Adrenal gland (tissue), 12 donors: Measurements from ENCODE around the gene NAT10. TPM values are rescaled to one million over a fixed set of nuclear protein-coding genes. Genes with fewer than 3 reads are reported as not detected.

ENCODE experiments used
- DNase-seq, 7 donors: peaks; one replicate each; pipeline ENCODE4 v3.0.0-alpha.2; 2019 to 2020
- H3K27ac ChIP-seq, 5 donors: fragments of 200-600 bp; sonication (generic) in 4 of 5; 1 replicate in 3 of 5; 2 replicates in 2 of 5; pipeline versions ENCODE4 v1.5.1 to v1.8.0; 2016 to 2020; ENCODE audit warnings: mild to moderate bottlenecking in 1 of 5
- H3K27me3 ChIP-seq: fragments of 200-600 bp; 2 replicates; pipeline ENCODE4 v1.8.0; 2021
- H3K36me3 ChIP-seq, 2 donors: fragments of 200-600 bp; replicated peaks in 1 of 2; 1 replicate in 1 of 2; 2 replicates in 1 of 2; pipeline versions ENCODE4 v1.5.1 to v1.8.0; 2018 to 2022
- H3K4me1 ChIP-seq, 2 donors: fragments of 200-600 bp; replicated peaks in 1 of 2; 1 replicate in 1 of 2; 2 replicates in 1 of 2; pipeline versions ENCODE4 v1.5.1 to v1.8.0; 2018 to 2021
- H3K4me3 ChIP-seq, 4 donors: fragments of 200-600 bp; sonication (generic) in 3 of 4; one replicate each; pipeline ENCODE4 v1.5.1; 2016 to 2018
- H3K9me3 ChIP-seq, 3 donors: fragments of 200-600 bp; sonication (generic) in 1 of 3; replicated peaks in 1 of 3; 1 replicate in 2 of 3; 2 replicates in 1 of 3; pipeline versions ENCODE4 v1.5.1 to v1.8.0; 2016 to 2021
- CTCF ChIP-seq, 6 experiments: fragments of 450-650 bp in 4 of 6; fragments of 200-600 bp in 2 of 6; sonication (generic) in 1 of 6; IDR thresholded peaks; 1 replicate in 5 of 6; 2 replicates in 1 of 6; pipeline versions ENCODE4 v1.5.1 to v1.8.0; 2016 to 2021; ENCODE audit warnings: antibody characterized with exemption in 6 of 6, mild to moderate bottlenecking in 2 of 6, moderate library complexity in 1 of 6
- POLR2A ChIP-seq, 2 donors: fragments of 450-650 bp; IDR thresholded peaks; one replicate each; pipeline ENCODE4 v1.6.1; 2017; ENCODE audit warnings: antibody characterized with exemption in 2 of 2, mild to moderate bottlenecking in 2 of 2, moderate library complexity in 1 of 2
- WGBS, 4 donors: extraction: QIAGEN DNeasy Blood & Tissue Kit in 2 of 4; methylation state at CpG; one replicate each; pipeline versions ENCODE4 v1.1.5 to v1.1.7; 2013 to 2017; 5-methylcytosine and 5-hydroxymethylcytosine counted together
- intact Hi-C, 2 donors: fragments of 100-400 bp; cut with DNase I; formaldehyde crosslinking; loops; one replicate each; pipeline versions ENCODE4 v1.14.1 to v1.15.0; 2022 to 2023
- polyA plus RNA-seq, 3 donors: library from polyadenylated mRNA; stranded (reverse); fragments of 200-250 nt in 2 of 3; fragments of 350-450 nt in 1 of 3; fragmentation: Illumina TruSeq in 1 of 3; extraction: RNeasy Lipid Tissue Mini Kit (QIAGEN cat#74804) in 1 of 3; gene quantifications; one replicate each; pipeline ENCODE4 v1.2.3, GENCODE V29; 2013 to 2014
- total RNA-seq, 9 donors: library from RNA; depleted of rRNA in 4 of 9; stranded (reverse); fragments of >200 nt in 4 of 9; fragments of 120-200 nt in 1 of 9; fragmentation: NEBNext Ultra II Directional in 1 of 9; extraction: Animal tissue kit (Norgen Biotek cat#: 25700) in 1 of 9; gene quantifications; one replicate each; pipeline versions ENCODE4 v1.1.0 to v1.2.4, GENCODE V29; 2013 to 2023
- donor health status: healthy with polysubstance abuse.
- donor health status: Bipolar disorder and iron deficiency.
- donor health status: DM: yes; HTN: yes; CAD: no.
- donor health status: DM: no; HTN: no; CAD: no.
- donor health status: DM: no; HTN: no; CAD: no.
- donor health status: DM: yes; HTN: yes; CAD: no.

Gene NAT10
- total and polyA plus RNA-seq, 12 donors = 16.8 to 65.2 (median 45.5) TPM

GRCh38 chr11:34075178-34075820 lies 30.1 kb upstream of the NAT10 start:
- H3K4me1 ChIP-seq = peaks cover 0 to 13% of the 10 kb centered on the region in 2 donors
- no peak overlapping the region for H3K4me3 ChIP-seq
- no peaks in the 10 kb centered on the region for H3K27me3 ChIP-seq
- no peak overlapping the region for H3K27ac ChIP-seq
- intact Hi-C loops = no loop called here
- no peak for DNase-seq
- no peak for TF ChIP-seq CTCF (IDR thresholded peaks at IDR 0.05)
- no peak for TF ChIP-seq POLR2A (IDR thresholded peaks at IDR 0.05)
- 39 to 51% (median 45%) methylated on average over 2 of the region's 2 CpGs for WGBS, 4 donors
- H3K9me3 ChIP-seq = no peaks in the 10 kb centered on the region
- H3K36me3 ChIP-seq = peaks cover 0 to 62% of the 10 kb centered on the region in 2 donors

- TF ChIP-seq POLR2A (IDR thresholded peaks at IDR 0.05) (no peak), CTCF (IDR thresholded peaks at IDR 0.05) (no peak)
- H3K9me3 ChIP-seq = no peaks in the 10 kb centered on the region
- WGBS, 4 donors = 85 to 90% (median 87%) methylated on average over 4 of the region's 4 CpGs
- peaks cover 0 to 3% of the 10 kb centered on the region in 2 donors for H3K4me1 ChIP-seq
- DNase-seq = no peak
- no peak overlapping the region for H3K4me3 ChIP-seq
- intact Hi-C loops = no loop called here
- H3K36me3 ChIP-seq = peaks cover 0 to 87% of the 10 kb centered on the region in 2 donors
- no peaks in the 10 kb centered on the region for H3K27me3 ChIP-seq
- H3K27ac ChIP-seq = no peak overlapping the region
These were observed 24.8 kb upstream of the NAT10 start for GRCh38 chr11:34080609-34081008.

- WGBS, 4 donors = 82 to 91% (median 88%) methylated on average over 2 of the region's 2 CpGs
These were observed 20.8 kb upstream of the NAT10 start for GRCh38 chr11:34084637-34085036.

More at GRCh38 chr11:34084637-34085036, 20.8 kb upstream of the NAT10 start:
- no peak overlapping the region for H3K27ac ChIP-seq
- no peak for DNase-seq
- no peaks in the 10 kb centered on the region for H3K27me3 ChIP-seq
- TF ChIP-seq POLR2A (IDR thresholded peaks at IDR 0.05) (no peak), CTCF (IDR thresholded peaks at IDR 0.05) (no peak)
- H3K9me3 ChIP-seq = no peaks in the 10 kb centered on the region
- H3K4me1 ChIP-seq = no peaks in the 10 kb centered on the region
- H3K36me3 ChIP-seq = peaks cover 0 to 95% of the 10 kb centered on the region in 2 donors
- intact Hi-C loops = no loop called here
- H3K4me3 ChIP-seq = no peak overlapping the region
